ENCODE data around the gene FYCO1. TPM values are rescaled to one million over a fixed set of nuclear protein-coding genes. Genes with fewer than 3 reads are reported as not detected.

FYCO1 gene
- total RNA-seq, 1 donor from 2014 or later: 14.9 TPM

DNA sequence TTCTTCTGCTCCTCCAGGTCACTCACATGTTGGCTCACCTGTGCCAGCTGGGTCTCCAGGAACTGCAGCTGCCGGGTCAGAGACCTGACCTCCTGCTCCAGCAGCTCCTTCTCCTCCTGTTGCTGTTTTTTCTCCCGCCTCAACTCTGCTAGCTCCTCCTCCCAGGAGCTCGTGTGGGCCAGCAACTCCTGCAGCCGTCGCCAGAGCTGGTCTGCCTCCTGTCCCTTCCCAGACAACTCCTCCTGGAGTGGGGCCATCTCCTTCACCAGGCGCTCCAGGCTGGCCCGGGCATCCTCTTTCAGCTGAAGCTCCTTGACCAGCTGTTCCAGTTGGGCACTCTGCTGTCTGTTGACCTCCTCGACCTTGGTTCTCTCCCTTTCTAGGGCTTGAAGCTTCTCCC, 27.9 kb downstream of the FYCO1 start:
- ATAC-seq (ENCODE audit: low read depth) (no peak), DNase-seq (no peak)
- Mint-ChIP-seq H3K27me3 (no peaks in the 10 kb centered on the region), H3K9me3 (no peaks in the 10 kb centered on the region), H3K27ac (no peak overlapping the region), H3K36me3 (ENCODE audit: low read depth) (peaks cover 87% of the 10 kb centered on the region), H3K4me3 (no peak overlapping the region), H3K4me1 (peaks cover 9% of the 10 kb centered on the region)
- CTCF ChIA-PET: interaction anchor here (0.6 to 0.9 kb wide), 2 partner anchors 13 to 113 kb away, joined by 3 read pairs; no protein-coding TSS in a partner anchor
- POLR2A ChIA-PET: no interaction called here
- intact Hi-C loops (cut with micrococcal nuclease): no loop called here
- TF ChIP-seq, protein P1, sequence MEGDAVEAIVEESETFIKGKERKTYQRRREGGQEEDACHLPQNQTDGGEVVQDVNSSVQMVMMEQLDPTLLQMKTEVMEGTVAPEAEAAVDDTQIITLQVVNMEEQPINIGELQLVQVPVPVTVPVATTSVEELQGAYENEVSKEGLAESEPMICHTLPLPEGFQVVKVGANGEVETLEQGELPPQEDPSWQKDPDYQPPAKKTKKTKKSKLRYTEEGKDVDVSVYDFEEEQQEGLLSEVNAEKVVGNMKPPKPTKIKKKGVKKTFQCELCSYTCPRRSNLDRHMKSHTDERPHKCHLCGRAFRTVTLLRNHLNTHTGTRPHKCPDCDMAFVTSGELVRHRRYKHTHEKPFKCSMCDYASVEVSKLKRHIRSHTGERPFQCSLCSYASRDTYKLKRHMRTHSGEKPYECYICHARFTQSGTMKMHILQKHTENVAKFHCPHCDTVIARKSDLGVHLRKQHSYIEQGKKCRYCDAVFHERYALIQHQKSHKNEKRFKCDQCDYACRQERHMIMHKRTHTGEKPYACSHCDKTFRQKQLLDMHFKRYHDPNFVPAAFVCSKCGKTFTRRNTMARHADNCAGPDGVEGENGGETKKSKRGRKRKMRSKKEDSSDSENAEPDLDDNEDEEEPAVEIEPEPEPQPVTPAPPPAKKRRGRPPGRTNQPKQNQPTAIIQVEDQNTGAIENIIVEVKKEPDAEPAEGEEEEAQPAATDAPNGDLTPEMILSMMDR (IDR thresholded peaks at IDR 0.05): no peak

DNA sequence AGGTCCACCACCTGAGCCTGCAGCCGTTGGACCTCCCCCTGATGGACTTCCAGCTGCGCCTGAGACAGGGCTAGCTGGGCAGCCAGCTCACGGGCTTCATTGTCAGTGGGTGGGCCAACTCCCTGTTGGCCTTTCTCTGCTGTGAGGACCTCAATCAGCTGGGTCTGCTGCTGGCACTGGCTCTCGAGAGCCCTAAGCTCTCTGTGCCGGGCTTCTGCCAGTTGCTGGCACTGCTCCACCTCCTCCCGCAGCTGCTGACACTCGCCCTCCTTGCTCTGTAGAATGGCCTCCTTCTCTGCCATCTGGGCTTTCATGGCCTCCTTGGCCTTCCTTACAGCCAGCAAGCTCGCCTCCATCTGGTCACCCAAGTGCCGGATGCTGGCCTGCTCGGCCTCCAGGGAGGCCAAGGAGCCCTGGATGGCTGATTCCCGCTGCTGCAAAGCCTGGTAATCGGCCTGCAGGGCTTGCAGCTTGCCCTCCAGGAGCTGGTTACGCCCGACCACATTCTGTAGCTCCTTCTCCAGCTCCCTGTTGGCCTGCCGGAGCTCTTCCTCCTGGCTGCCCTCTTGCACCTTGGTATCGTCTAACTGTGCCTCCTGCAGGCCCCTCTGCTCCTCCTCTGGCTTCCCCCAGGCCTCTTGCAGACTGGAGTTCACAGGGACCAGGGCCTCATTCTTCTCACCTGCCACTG, 28.5 kb downstream of the FYCO1 start:
- ChIA-PET CTCF (no interaction called here), POLR2A (no interaction called here)
- Mint-ChIP-seq H3K27ac (no peak overlapping the region), H3K4me1 (peaks cover 10% of the 10 kb centered on the region), H3K27me3 (no peaks in the 10 kb centered on the region), H3K9me3 (no peaks in the 10 kb centered on the region), H3K36me3 (ENCODE audit: low read depth) (peaks cover 90% of the 10 kb centered on the region), H3K4me3 (no peak overlapping the region)
- ATAC-seq (ENCODE audit: low read depth) (no peak), DNase-seq (no peak)
- intact Hi-C loops (cut with micrococcal nuclease): no loop called here
- TF ChIP-seq, protein P1 (IDR thresholded peaks at IDR 0.05): no peak

DNA sequence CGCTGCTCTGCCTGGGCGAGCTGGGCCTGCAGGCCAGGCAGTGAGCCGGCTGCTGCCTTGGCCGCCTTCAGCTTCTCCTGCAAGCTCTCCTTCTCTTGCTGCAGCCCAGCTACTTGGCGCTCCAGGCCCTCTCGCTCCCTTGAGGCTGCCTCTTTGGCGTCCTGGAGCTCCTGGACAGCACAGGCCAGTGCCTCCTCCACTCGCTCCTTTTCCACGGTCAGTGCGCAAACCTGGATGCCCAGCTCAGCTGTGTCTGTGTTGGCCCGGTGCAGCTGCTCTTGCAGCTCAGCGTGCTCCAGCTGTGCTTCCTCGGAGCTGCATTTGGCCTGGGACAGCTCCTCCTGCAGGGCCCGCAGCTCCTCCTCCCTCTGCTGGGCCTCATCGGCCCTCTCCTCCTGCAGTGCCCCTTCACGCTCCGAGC, 29.2 kb downstream of the FYCO1 start:
- H3K9me3 Mint-ChIP-seq: no peaks in the 10 kb centered on the region
- no peak overlapping the region for H3K27ac Mint-ChIP-seq
- H3K4me3 Mint-ChIP-seq: no peak overlapping the region
- CTCF ChIA-PET: no interaction called here
- intact Hi-C loops (cut with micrococcal nuclease): no loop called here
- TF ChIP-seq, protein P1 (IDR thresholded peaks at IDR 0.05): no peak
- POLR2A ChIA-PET: no interaction called here
- H3K36me3 Mint-ChIP-seq (ENCODE audit: low read depth): peaks cover 92% of the 10 kb centered on the region
- H3K4me1 Mint-ChIP-seq: peaks cover 12% of the 10 kb centered on the region
- H3K27me3 Mint-ChIP-seq: no peaks in the 10 kb centered on the region
- DNase-seq: no peak
- no peak for ATAC-seq (ENCODE audit: low read depth)

DNA sequence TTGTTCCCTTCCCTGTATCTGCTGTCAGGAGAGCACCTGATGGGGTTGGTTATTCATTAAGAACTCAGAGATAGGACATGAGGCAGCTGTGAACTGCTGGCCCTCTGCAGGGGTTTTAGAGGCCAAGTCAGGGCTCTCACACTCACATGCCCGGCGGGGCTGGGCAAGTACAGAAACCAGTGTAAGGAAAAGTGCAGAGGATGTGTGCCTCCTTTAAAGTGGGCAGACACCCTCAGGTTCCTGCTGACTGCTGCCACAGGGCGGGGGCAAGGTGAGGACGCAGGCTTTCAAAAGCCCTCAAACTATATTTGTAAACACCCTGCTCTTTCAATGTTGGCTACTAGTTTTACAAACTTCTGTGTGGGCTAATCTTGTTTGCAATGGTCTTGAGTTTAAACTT, 30.0 kb downstream of the FYCO1 start:
- DNase-seq (no peak), ATAC-seq (ENCODE audit: low read depth) (no peak)
- intact Hi-C loops (cut with micrococcal nuclease): no loop called here
- ChIA-PET POLR2A (no interaction called here), CTCF (no interaction called here)
- Mint-ChIP-seq H3K4me1 (peaks cover 12% of the 10 kb centered on the region), H3K9me3 (no peaks in the 10 kb centered on the region), H3K4me3 (no peak overlapping the region), H3K27ac (no peak overlapping the region), H3K36me3 (ENCODE audit: low read depth) (peaks cover 95% of the 10 kb centered on the region), H3K27me3 (no peaks in the 10 kb centered on the region)
- TF ChIP-seq, protein P1 (IDR thresholded peaks at IDR 0.05): no peak

DNA sequence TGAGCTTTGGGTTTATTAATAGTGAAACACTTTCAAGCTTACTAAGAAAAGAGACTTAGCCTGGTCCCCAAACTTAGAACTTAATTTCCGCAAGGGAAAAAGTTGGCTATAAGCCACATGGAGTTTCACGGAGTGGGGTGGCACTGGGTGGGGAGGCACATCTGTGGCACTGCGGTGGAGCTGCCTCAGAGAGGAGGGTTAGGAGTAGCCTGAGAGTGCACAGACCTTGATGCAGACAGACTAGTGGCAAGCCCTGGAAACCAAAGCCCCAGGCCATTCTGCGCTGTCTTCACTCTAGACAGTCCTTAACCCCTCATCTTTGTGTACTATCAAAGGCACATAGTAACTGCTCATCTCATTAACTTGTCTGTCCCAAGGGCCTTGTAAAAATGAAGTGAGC, 30.4 kb downstream of the FYCO1 start:
- CTCF ChIA-PET: no interaction called here
- intact Hi-C loops (cut with micrococcal nuclease): no loop called here
- ATAC-seq (ENCODE audit: low read depth) (no peak), DNase-seq (no peak)
- Mint-ChIP-seq H3K27ac (no peak overlapping the region), H3K4me1 (peaks cover 12% of the 10 kb centered on the region), H3K36me3 (ENCODE audit: low read depth) (peaks cover 95% of the 10 kb centered on the region), H3K27me3 (no peaks in the 10 kb centered on the region), H3K4me3 (no peak overlapping the region), H3K9me3 (no peaks in the 10 kb centered on the region)
- TF ChIP-seq, protein P1 (IDR thresholded peaks at IDR 0.05): no peak
- POLR2A ChIA-PET: no interaction called here
